ENCODE data around the gene ABCC2.
A peak's percentile ranks its signal among the peaks of the same experiment; 100 is the strongest.

Gene ABCC2

DNA sequence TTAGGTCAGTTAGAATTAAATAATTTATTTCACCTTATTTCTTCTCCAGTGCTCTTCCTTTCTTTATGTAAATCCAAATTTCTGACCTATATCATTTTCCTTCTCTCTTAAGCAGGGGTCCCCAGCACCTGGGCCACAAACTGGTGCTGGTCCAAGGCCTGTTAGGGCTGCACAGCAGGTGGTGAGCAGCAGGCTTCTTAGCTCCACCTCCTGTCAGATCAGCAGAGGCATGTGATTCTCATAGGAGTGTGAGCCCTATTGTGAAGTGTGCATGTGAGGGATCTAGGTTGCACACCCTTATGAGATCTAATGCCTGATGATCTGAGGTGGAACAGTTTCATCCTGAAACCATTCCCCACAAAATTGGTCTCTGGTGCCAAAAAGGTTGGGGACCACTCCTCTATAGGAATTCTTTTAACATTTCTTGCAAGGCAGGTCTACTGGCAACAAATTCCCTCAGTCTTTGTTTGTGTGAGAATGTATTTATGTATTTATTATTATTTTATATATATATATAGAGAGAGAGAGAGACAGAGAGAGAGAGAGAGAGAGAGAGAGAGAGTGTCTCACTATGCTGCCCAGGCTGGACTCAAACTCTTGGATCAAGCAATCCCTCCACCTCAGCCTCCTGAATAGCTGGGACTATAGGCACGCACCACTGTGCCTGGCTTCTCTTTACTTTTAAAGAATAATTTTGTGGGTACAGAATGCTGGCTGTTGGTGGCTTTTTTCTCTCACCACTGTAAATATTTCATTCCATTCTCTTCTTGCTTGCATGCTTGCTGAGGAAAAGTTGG, 4.3 kb upstream of the ABCC2 start:
- no peak for DNase-seq

DNA sequence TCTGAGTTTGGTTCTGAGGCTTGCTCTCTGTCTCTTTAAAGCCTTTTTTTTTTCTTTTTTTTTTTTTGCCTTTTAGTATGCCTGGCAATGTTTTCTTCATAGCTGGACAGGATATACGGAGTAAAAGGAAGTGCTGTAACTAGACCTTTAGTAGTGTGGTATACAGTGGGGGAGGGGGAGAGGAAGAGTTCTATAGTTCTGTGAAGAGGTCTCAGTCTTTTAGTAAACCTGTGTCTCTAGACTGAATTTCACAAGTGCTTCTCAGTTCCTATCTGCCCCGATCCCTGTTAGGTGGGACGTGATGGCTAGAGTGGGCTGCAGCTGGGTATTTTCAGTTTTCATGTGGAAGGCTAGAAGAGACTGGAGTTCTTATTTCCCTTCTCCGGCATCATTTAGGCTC, 3.1 kb upstream of the ABCC2 start:
- peak; percentile 28 for DNase-seq

- no peak for DNase-seq
Observed at GRCh38 chr10:99781734-99782429, 558 bp upstream of the ABCC2 start.

DNA sequence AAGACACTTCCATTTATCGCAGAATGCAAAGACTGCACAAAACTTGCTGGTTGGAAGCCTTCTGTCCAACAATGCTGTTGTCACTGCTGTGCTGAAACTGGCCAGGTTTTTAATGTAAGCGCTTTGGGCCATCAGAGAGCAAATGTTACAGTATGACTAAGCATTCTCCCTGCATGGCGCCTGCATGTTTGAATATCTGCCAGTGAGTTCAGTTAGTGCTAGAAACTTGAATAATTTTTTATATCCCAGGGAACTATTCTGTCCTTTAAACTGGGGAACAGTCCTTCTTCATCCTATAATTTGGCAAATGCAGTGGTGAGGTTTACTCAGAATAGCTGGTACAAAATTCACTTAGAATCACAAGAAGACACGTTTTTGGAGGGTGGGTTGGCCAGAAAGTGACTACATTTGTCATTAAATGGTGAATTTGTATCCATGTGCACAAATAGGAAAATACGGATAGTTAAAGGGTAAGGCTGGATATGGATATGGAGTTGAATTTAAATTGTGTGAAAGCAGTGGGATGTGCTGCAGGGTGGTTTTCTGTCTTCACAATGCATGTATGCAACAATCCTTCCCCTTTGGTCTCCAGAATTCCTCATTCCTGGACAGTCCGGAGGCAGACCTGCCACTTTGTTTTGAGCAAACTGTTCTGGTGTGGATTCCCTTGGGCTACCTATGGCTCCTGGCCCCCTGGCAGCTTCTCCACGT, 1.7 kb downstream of the ABCC2 start:
- DNase-seq = no peak

GRCh38 chr10:99784727-99785441, 2.4 kb downstream of the ABCC2 start:
- no peak for DNase-seq

DNA sequence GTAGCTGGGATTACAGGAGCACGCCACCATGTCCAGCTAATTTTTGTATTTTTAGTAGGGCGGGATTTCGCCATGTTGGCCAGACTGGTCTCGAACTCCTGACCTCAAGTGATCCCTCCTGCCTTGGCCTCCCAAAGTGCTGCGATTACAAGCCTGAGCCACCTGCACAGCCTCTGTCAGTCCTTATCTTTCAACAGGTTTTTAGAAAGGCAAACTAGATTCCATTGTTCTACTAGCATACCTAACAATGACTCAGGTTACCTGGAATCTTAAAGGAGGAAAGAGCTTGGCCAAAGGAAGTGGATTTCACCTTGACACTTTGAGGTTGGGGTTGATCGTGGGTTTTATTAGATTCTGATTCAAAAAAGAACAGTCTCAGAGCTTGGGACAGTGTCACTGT, 3.2 kb downstream of the ABCC2 start:
- no peak for DNase-seq

- no peak for DNase-seq
Observed at GRCh38 chr10:99787311-99787710, 4.9 kb downstream of the ABCC2 start.

DNA sequence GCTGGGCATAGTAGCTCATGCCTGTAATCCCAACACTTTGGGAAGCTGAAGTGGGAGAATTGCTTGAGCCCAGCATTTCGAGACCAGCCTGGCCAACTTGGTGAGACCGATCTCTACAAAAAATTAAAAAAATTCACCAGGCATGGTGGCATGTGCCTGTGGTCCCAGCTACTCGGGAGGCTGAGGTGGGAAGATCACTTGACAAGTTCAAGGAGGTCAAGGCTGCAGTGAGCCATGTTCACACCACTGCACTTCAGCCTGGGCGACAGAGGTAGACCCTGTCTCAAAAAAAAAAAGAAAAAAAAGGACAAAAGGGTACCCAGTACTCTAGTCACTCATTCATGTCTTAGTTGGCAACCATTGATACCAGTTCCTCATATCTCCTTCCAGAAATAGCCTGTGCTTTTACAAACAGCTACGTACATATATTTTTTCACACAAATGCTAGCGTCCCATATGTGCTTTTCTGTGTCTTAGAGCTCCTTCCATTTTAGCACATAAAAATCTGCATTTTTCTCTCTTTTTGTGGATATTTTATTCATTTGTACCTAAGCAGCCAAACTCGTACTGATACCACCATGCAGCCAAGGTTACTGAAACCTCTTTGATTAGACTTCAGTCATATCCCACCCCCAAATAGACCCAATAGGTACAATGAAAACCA, 5.5 kb downstream of the ABCC2 start:
- no peak for DNase-seq

GRCh38 chr10:99788598-99789256, 6.3 kb downstream of the ABCC2 start:
- no peak for DNase-seq

- DNase-seq = no peak
Observed at GRCh38 chr10:99791831-99792230, 9.4 kb downstream of the ABCC2 start.

DNA sequence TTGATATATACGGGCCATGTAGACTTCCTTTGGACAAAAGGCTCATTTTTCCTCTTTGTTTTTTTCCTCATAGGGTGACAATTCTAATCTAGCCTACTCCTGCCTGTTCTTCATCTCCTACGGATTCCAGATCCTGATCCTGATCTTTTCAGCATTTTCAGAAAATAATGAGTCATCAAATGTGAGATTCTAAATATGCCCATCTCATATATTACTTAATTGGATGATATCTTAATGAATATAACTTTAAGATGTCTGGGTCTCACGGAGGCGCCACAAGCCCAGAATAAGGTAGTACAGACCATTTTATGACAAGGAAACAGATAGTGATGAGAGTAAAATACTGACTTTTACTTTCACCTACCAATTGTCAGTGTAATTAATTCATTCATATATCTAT, 11.4 kb downstream of the ABCC2 start:
- no peak for DNase-seq

- DNase-seq = no peak
Observed at GRCh38 chr10:99796928-99797327, 14.5 kb downstream of the ABCC2 start.

DNA sequence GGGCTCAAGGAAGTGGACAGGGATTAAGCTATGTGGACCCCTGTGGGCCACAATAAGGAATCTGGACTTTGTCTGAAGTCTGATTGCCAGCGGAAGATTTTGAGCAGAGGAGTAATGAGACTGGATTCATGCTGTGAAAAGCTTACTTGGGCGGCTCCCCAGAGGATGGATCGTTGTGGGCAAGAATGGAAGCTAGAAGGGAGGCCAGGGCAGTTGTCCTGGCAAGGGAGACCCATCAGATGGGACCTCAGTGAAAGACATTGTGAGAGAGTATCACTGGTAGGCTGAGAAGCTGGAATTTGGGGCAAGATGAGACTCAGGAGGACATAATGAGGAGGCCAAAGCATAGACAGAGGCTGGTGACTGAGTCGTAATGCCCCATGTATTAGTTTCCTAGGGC, 15.6 kb downstream of the ABCC2 start:
- DNase-seq = no peak

GRCh38 chr10:99798920-99799319, 16.5 kb downstream of the ABCC2 start:
- no peak for DNase-seq

- no peak for DNase-seq
Observed at GRCh38 chr10:99799613-99800012, 17.2 kb downstream of the ABCC2 start.

GRCh38 chr10:99804471-99804870, 22.0 kb downstream of the ABCC2 start:
- no peak for DNase-seq

- no peak for DNase-seq
Observed at GRCh38 chr10:99805190-99805589, 22.8 kb downstream of the ABCC2 start.

GRCh38 chr10:99806091-99806490, 23.7 kb downstream of the ABCC2 start:
- no peak for DNase-seq

- DNase-seq = no peak
Observed at GRCh38 chr10:99807786-99808185, 25.3 kb downstream of the ABCC2 start.

GRCh38 chr10:99808270-99808669, 25.8 kb downstream of the ABCC2 start:
- no peak for DNase-seq

DNA sequence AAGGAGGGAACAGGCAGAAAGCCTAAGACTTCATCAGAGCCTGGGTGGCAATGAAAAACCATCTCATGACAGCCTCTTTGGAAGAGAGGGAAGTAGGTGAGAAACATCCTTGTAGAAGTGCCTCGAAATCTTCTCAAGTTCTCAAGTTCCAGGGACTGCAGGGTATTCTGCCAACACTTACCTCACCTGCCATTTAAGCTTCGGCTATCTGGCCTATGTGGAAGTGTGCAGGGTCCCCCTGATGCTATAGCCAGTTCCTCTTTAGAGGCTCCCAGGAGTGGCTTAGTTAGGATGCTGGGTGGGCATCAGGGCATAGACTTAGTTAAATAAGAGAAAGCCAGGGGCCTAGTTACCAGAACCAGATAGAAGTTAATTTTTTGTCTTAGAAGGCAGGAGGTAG, 27.0 kb downstream of the ABCC2 start:
- DNase-seq = no peak
